Activated B cell treated with CpG ODN at 0.5 μM for 24 hours (primary cell): ENCODE measurements around the gene MICAL3. TPM values are rescaled to one million over a fixed set of nuclear protein-coding genes. Genes with fewer than 3 reads are reported as not detected.

ENCODE experiments used
- ATAC-seq: fragments of 200-7000 bp; cut with Tn5 transposase; one replicate; pipeline ENCODE4 v1.10.0; 2021; ENCODE audit warnings: low read depth, mild to moderate bottlenecking, moderate library complexity
- CTCF ChIA-PET: fragments of 350-600 bp; sonication (Branson Sonifier 250); formaldehyde crosslinking; loops from one replicate; lab custom pipeline; 2021; ENCODE audit warnings: antibody characterized with exemption; lab: Charles Lee
- POLR2A ChIA-PET: fragments of 350-600 bp; sonication (Branson Sonifier 250); formaldehyde crosslinking; loops from one replicate; lab custom pipeline; 2021; ENCODE audit warnings: antibody characterized with exemption; lab: Charles Lee
- DNase-seq: peaks from one replicate; pipeline ENCODE4 v3.0.0; 2022
- H3K27ac Mint-ChIP-seq: one replicate; pipeline ENCODE4 v1.8.0; 2020; ENCODE audit warnings: mixed read lengths
- H3K27me3 Mint-ChIP-seq: one replicate; pipeline ENCODE4 v1.8.0; 2021; ENCODE audit warnings: mixed read lengths
- H3K36me3 Mint-ChIP-seq: one replicate; pipeline ENCODE4 v1.8.0; 2021; ENCODE audit warnings: low read depth, mixed read lengths
- H3K4me1 Mint-ChIP-seq: one replicate; pipeline ENCODE4 v1.8.0; 2021; ENCODE audit warnings: mixed read lengths
- H3K4me3 Mint-ChIP-seq: one replicate; pipeline ENCODE4 v1.8.0; 2020; ENCODE audit warnings: mild to moderate bottlenecking, mixed read lengths
- H3K9me3 Mint-ChIP-seq: one replicate; pipeline ENCODE4 v1.8.0; 2020; ENCODE audit warnings: mixed read lengths
- intact Hi-C: fragments of 100-400 bp; cut with micrococcal nuclease; formaldehyde crosslinking; loops from one replicate; pipeline ENCODE4 v1.15.1; 2024
- total RNA-seq: library from RNA; stranded (reverse); gene quantifications from 2 replicates; pipeline ENCODE4 v1.2.3, GENCODE V29; 2022
- TF ChIP-seq, protein P1 (sequence below): fragments of 200-600 bp; IDR thresholded peaks from one replicate; pipeline ENCODE4 v1.8.0; 2022; ENCODE audit warnings: antibody characterized with exemption, mild to moderate bottlenecking

Gene MICAL3
- total RNA-seq, 1 donor from 2014 or later = 257 TPM

DNA sequence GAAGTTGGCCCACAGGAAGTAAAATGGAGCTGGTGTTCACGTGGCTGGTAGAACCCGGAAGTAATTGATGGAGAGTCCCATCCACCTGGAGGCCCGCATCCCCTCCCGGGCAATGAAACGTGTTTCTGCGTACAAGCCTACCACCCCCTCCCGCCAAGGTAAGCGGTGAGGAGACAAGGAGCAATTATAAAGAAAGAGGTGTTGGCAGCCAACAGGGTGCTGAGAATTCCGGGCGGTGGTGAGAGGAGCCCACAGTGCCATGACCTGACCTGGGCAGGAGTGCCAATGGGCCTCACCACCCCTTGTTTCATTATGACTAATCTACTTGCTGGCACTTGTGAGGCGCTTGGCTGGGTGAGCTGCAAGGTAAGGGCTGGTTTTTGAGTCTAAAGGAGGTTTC is 166.3 kb downstream of the MICAL3 start:
- intact Hi-C loops = no loop called here
- TF ChIP-seq, protein P1, sequence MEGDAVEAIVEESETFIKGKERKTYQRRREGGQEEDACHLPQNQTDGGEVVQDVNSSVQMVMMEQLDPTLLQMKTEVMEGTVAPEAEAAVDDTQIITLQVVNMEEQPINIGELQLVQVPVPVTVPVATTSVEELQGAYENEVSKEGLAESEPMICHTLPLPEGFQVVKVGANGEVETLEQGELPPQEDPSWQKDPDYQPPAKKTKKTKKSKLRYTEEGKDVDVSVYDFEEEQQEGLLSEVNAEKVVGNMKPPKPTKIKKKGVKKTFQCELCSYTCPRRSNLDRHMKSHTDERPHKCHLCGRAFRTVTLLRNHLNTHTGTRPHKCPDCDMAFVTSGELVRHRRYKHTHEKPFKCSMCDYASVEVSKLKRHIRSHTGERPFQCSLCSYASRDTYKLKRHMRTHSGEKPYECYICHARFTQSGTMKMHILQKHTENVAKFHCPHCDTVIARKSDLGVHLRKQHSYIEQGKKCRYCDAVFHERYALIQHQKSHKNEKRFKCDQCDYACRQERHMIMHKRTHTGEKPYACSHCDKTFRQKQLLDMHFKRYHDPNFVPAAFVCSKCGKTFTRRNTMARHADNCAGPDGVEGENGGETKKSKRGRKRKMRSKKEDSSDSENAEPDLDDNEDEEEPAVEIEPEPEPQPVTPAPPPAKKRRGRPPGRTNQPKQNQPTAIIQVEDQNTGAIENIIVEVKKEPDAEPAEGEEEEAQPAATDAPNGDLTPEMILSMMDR = no peak
- Mint-ChIP-seq H3K27ac (no peak overlapping the region), H3K4me3 (no peak overlapping the region), H3K9me3 (no peaks in the 10 kb centered on the region), H3K4me1 (no peaks in the 10 kb centered on the region), H3K36me3 (peaks cover 91% of the 10 kb centered on the region), H3K27me3 (no peaks in the 10 kb centered on the region)
- ChIA-PET POLR2A (no interaction called here), CTCF (no interaction called here)
- ATAC-seq (no peak), DNase-seq (no peak)

DNA sequence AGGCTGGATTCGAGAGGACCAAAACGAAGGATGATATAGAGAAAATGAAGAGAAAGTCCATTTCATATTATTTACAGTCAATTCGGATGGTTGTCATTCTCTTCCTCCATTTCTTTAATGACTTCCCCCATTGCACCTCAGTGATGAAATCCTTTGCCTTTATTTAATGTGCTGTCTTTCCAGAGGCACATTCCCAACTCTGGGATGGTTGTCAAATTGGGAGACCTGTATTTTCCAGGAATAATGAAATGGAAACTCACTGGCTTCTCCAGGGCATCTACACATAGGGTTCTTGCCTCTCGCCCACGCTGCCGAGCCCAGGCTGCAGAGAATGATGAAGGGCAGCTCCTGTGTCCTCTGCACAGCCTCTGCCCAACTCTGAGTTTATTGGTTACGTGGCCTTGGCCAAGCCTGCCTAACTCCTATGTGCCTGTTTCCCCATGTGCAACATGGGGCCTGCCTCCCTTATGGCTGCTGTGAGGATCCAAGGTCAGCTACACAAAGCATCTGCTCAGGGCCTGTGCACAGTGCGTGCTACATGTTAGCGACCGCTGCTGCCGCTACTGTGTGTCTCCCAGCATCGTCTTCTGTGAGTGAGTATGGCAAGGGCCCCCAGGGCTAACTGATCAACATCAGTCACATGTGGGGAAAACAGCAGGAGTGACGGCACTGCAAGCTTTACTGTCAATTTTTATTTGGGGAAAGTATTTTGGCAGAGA is 168.6 kb downstream of the MICAL3 start:
- CTCF ChIA-PET = interaction anchor here (1.3 kb wide), 1 partner anchor 220 kb away, joined by 4 read pairs; no protein-coding TSS in a partner anchor
- H3K27me3 Mint-ChIP-seq = no peaks in the 10 kb centered on the region
- TF ChIP-seq, protein P1 = no peak
- no peaks in the 10 kb centered on the region for H3K9me3 Mint-ChIP-seq
- H3K27ac Mint-ChIP-seq = no peak overlapping the region
- H3K36me3 Mint-ChIP-seq = peaks cover 87% of the 10 kb centered on the region
- H3K4me1 Mint-ChIP-seq = no peaks in the 10 kb centered on the region
- no peak overlapping the region for H3K4me3 Mint-ChIP-seq
- intact Hi-C loops = no loop called here
- ATAC-seq (no peak), DNase-seq (no peak)
- POLR2A ChIA-PET = interaction anchor here (0.6 kb wide), 1 partner anchor 9 kb away, joined by 3 read pairs; no protein-coding TSS in a partner anchor

DNA sequence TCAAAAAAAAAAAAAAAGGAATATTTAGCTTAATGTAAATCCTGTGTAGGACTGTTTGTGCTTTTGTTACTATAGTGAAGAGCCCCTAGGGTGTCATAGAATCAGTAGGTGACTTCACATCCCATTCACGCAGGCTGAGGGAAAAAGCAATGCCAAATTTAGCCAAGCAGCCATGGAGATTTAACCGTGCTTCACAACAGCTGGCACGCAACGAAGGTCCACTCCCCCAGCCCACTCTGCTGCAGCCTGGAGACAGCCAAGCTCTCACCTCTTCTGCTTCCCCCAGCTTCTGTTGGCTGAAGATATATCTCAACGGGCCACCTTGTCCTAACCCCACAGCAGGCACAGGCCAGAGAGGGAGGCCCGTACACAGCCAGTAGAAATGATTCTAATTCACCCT is 171.3 kb downstream of the MICAL3 start:
- no peak for DNase-seq
- intact Hi-C loops = no loop called here
- ATAC-seq = no peak
- Mint-ChIP-seq H3K36me3 (peaks cover 81% of the 10 kb centered on the region), H3K4me1 (no peaks in the 10 kb centered on the region), H3K27ac (no peak overlapping the region), H3K9me3 (no peaks in the 10 kb centered on the region), H3K4me3 (no peak overlapping the region), H3K27me3 (no peaks in the 10 kb centered on the region)
- ChIA-PET POLR2A (no interaction called here), CTCF (no interaction called here)
- TF ChIP-seq, protein P1 = no peak

DNA sequence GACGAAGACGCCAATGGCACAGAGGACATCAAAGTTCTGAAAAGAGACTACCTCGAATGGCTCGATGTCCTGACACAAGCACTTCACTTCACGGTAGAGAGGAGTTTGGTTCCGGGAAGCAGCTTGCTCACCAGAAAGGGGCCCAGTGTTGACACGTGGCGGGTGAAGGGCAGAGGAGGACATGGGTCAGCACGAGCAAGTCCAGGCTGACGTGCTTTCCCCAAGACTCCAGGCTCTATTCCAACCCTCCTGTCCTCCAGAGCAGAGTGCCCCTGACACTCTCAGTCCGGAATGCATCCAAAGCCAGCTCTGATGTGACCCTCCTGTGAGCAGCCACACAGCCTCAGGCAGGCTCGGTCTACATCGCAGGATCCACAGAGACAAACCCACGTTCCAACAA is 172.6 kb downstream of the MICAL3 start:
- Mint-ChIP-seq H3K4me3 (no peak overlapping the region), H3K36me3 (peaks cover 80% of the 10 kb centered on the region), H3K9me3 (no peaks in the 10 kb centered on the region), H3K27me3 (no peaks in the 10 kb centered on the region), H3K27ac (no peak overlapping the region), H3K4me1 (no peaks in the 10 kb centered on the region)
- no peak for ATAC-seq
- intact Hi-C loops = no loop called here
- no peak for DNase-seq
- CTCF ChIA-PET = interaction anchor here (0.6 kb wide), 1 partner anchor 171 kb away, joined by 3 read pairs; no protein-coding TSS in a partner anchor
- TF ChIP-seq, protein P1 = no peak
- POLR2A ChIA-PET = no interaction called here

DNA sequence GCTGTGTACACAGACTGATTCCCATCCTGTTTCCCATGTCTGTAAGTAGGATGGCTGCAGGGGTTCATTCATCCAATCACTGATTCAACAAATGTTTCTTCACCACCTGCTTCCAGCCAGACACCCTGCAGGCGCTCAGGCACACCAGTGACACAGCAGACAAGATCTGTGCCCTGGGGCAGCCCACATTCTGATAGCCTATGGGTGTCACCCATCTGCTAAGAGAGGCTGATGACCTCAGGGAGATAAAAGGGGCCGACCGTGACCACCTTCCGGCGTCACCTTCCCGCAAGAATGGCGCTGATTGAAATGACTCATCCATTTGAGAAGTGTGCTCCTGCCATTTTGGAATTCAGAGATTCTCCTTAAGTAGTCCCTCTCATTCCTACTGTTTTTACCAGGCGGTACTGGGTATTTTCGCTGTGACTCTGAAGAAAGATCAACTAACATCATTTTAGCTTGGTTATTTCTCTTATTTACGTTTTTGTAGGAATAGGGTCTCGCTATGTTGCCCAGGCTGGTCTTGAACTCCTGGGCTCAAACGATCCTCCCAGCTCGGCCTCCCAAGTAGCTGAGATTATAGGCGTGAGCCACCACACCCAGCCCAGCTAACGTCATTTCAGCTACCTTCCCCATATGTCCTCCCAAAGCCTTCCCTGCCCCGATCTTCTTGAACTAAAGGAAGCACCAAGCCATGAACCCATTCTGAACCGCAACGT is 176.8 kb downstream of the MICAL3 start:
- no peak for ATAC-seq
- intact Hi-C loops = no loop called here
- POLR2A ChIA-PET = no interaction called here
- Mint-ChIP-seq H3K36me3 (peaks cover 87% of the 10 kb centered on the region), H3K9me3 (no peaks in the 10 kb centered on the region), H3K4me1 (peaks cover 2% of the 10 kb centered on the region), H3K4me3 (no peak overlapping the region), H3K27me3 (no peaks in the 10 kb centered on the region), H3K27ac (no peak overlapping the region)
- TF ChIP-seq, protein P1 = no peak
- CTCF ChIA-PET = no interaction called here
- DNase-seq = no peak
